GM21367 (cell line): ENCODE measurements around the gene F2R.

Source experiments
- ATAC-seq: cut with Tn5 transposase; IDR thresholded peaks from one replicate; pipeline ENCODE4 v1.9.1; 2021; ENCODE audit not compliant: unreplicated experiment

The F2R gene

GRCh38 chr5:76690037-76690679 lies 25.8 kb upstream of the F2R start:
- ATAC-seq = no peak

- no peak for ATAC-seq
Measured at GRCh38 chr5:76690704-76691466, 25.0 kb upstream of the F2R start.

GRCh38 chr5:76691467-76692273 lies 24.3 kb upstream of the F2R start:
- no peak for ATAC-seq

GRCh38 chr5:76692274-76692540 lies 23.7 kb upstream of the F2R start:
- no peak for ATAC-seq

GRCh38 chr5:76692651-76693050 lies 23.3 kb upstream of the F2R start:
- no peak for ATAC-seq

- ATAC-seq = no peak
Measured at GRCh38 chr5:76693141-76693540, 22.8 kb upstream of the F2R start.

GRCh38 chr5:76694317-76694716 lies 21.6 kb upstream of the F2R start:
- ATAC-seq = no peak

GRCh38 chr5:76695346-76695745 lies 20.6 kb upstream of the F2R start:
- no peak for ATAC-seq

- ATAC-seq = no peak
Measured at GRCh38 chr5:76696251-76696650, 19.7 kb upstream of the F2R start.

- no peak for ATAC-seq
Measured at GRCh38 chr5:76697670-76698069, 18.3 kb upstream of the F2R start.

GRCh38 chr5:76700571-76700970 lies 15.4 kb upstream of the F2R start:
- no peak for ATAC-seq

GRCh38 chr5:76701298-76701697 lies 14.6 kb upstream of the F2R start:
- no peak for ATAC-seq

- ATAC-seq = no peak
Measured at GRCh38 chr5:76703707-76704106, 12.2 kb upstream of the F2R start.

GRCh38 chr5:76704131-76704663 lies 11.7 kb upstream of the F2R start:
- no peak for ATAC-seq

GRCh38 chr5:76705574-76705973 lies 10.4 kb upstream of the F2R start:
- no peak for ATAC-seq

GRCh38 chr5:76709762-76710161 lies 6.2 kb upstream of the F2R start:
- no peak for ATAC-seq

- ATAC-seq = no peak
Measured at GRCh38 chr5:76710991-76711390, 4.9 kb upstream of the F2R start.

GRCh38 chr5:76714751-76715485 lies 1.0 kb upstream of the F2R start:
- no peak for ATAC-seq

- no peak for ATAC-seq
Measured at GRCh38 chr5:76715486-76715735, 515 bp upstream of the F2R start.

- ATAC-seq = no peak
Measured at GRCh38 chr5:76716456-76717157, 681 bp downstream of the F2R start.
